HK-2 (cell line): ENCODE data around the gene SGPL1.
"Not testable (repeated sequence)": the region's sequence is repeated elsewhere in the genome, so short reads cannot be mapped to it uniquely, and the experiment has no call there.

Experiments used
- DNase-seq: peaks from one replicate; pipeline ENCODE4 v3.0.0-alpha.2; 2018; ENCODE audit not compliant: unreplicated experiment

The SGPL1 gene

DNA sequence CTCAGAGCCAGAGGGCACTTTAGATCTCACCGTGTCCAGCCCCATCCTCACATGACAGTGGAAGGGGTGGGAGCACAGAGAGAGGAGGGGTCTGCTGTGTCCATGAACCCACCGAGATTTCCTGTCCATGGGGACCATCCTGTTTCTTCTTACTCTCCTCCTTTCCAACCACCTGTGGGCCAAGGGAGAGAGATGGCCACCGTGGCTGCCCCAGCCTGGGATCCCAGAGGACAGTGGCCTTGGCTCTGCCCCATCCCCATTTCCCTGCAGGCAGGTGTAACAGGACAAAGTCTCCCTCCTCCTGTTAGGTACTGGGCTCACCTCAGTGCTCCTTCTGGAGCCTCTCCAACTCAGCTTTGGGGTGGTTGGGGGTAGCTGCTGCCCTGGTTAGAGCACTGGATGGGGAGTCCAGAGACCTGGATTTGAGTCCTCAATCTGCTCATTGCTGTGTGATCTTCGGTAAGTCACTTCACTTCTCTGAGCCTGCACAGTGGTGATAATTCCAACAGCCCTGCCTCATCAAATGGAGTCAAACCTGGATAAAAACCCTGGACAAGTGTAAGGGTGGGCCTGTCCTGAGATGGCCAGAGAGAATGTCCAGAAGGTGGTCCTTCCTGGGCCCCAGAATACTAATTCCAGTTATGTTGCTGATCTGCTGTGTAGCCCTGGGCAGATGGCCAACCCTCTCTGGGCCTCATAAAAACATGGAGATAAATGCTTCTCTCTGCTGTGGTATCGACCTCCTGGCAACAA is 90.5 kb downstream of the SGPL1 start:
- no peak for DNase-seq

DNA sequence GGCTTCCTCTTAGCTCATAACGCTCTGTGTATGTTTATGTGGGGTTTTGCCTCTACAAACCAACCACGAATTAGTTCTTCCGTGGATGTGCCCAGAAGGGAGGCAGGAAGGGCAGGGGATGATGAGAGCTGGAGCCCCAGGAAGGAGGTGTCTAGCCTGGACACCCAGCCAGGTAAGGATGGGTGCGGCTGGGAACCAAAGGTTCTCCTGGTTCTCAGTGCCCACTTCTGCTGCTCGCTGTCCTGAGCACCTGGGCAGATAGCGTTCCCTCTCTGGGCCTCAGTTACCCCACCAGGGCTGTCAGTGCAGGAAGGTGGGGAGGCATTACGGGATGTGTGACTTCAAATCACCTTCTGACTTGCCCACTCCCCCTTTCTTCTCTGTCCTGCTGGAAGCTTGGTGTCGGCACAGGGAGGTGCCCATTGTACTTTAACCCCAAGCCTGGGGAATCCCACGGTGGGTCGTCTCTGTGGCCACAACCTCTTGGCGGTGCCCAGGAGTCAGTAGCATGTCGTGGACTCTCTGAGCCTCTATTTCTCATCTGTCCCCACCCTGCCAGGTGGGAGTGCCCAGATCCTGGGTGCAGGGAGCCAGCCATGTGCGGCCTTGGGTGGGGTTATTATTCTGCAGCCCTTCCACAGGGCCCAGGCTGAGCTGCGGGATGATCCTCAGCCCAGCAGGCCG is 91.3 kb downstream of the SGPL1 start:
- no peak for DNase-seq

DNA sequence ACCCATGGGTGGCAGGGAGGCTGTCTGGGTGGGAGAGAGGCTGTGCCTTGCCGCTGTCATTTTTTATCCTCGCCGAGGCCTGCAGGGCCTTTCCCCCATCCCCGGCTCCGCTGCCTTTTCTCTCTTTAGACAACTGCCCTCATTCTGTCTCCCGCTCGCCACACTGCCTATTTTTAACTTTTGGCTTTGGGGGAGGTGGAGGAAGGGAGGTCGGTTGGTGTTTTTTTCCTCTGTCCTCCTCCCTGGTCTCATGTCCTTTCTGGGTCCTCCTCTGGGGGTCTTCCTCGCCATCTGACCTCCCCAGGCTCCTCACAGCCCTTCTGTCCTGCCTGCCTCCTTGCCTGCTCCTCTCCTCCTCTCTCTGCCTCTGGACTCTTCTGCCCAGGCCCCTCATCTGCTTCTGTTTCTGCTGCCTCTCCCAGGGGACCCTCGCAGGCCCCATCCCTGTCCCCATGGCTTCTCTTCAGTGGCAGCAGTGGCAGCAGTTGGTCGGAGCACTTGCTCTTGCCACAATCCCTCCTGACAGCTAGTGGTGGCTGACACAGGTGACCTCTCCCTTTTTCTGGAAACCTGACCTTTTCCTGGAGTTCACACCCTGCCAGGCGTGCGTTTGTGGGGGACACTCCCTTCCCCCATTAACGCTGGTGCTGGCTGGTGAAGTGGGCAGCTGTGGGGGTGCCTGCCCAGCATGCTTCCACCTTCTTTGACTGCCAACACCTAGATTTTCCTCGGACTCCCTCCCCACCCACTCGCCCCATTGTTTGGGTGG is 92.1 kb downstream of the SGPL1 start:
- no peak for DNase-seq

- no peak for DNase-seq
These were observed 92.9 kb downstream of the SGPL1 start for GRCh38 chr10:70908406-70909296.

DNA sequence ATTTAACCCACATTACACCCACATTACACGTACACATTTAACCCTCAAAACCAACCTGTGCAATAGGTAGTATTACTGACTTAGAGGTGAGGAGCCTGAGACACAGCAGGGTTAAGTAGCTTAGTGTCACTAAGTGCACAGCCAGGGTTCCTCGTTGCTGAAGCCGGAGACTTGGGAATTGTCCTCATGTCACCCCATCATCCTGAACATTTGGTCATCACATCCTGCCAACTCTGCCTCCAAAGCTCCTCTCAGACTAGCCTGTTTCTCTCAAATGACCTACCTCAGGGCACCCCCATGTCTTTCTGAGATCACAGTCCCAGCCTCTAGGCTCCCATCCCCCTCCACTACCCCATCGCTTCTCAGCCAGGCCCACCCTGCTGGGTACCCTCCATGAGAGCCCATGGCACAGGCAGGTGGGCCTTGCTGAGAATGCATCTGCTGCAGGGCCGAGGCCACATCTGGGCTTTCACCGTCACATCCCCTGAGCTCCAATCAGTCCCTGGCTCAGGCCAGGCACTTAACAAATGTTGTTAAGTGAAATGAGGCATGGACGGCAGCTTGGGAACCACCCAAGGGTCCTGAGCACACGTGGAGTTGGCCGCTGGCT is 93.7 kb downstream of the SGPL1 start:
- DNase-seq, result no peak

GRCh38 chr10:70910486-70911341 is 95.0 kb downstream of the SGPL1 start:
- no peak for DNase-seq

DNA sequence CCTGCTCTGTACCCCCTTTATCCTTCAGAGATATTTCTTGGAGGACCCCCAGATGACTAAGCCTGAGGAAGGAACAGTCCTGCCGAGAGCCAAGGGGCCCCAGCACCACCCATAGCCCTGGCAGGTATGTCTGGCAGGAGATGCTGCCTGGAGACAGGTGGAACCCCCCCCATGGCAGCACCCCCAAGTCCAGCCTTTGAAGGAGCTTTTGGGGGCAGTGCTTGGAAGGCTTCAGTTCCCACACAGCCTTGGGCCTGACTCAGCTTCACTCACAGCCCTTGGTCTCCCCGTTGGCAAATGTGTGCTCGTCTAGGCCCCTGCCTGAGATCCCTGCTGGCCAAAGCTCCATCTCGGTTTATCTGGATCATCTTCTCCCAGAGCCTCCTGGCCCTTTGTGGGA is 95.6 kb downstream of the SGPL1 start:
- no peak for DNase-seq

- DNase-seq, result no peak
These were observed 96.8 kb downstream of the SGPL1 start for GRCh38 chr10:70912556-70912955.

DNA sequence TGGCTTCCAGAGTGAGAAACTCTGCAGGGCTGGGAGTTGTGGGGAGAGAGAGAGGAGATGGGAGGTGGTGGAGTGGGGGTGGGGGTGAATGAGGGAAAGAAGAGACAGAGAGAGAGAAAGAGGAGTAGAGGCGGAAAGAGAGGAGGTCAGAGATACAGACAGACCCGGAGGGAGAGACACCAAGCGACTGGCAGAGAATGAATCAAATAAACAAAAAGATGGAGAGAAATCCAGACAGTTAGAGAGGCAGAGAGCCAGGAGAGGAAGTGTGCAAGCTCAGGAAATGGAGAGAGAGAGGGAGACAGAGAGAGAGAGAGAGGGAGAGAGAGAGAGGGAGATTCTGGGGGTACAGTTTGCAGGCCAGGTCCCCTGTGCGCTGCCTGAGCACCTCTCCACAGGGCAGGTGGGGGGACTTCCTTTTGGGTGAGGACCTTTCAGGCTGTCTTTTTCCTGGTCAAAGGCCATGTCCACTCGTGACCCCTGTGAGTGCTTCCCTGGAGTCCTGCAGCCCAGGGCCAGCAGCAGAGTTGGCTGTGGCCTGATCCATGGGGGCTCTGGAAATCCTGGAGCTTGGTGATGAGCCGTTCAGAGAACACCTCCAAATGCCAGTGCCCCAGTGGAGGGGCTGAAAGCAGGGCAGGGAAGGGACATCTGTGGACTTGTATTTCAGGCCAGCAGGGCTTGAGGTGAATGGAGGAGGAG is 97.6 kb downstream of the SGPL1 start:
- no peak for DNase-seq

- no peak for DNase-seq
These were observed 98.1 kb downstream of the SGPL1 start for GRCh38 chr10:70913893-70914240.

GRCh38 chr10:70914316-70914864 is 98.6 kb downstream of the SGPL1 start:
- DNase-seq, result no peak

- DNase-seq, result no peak
These were observed 99.5 kb downstream of the SGPL1 start for GRCh38 chr10:70915206-70915605.

DNA sequence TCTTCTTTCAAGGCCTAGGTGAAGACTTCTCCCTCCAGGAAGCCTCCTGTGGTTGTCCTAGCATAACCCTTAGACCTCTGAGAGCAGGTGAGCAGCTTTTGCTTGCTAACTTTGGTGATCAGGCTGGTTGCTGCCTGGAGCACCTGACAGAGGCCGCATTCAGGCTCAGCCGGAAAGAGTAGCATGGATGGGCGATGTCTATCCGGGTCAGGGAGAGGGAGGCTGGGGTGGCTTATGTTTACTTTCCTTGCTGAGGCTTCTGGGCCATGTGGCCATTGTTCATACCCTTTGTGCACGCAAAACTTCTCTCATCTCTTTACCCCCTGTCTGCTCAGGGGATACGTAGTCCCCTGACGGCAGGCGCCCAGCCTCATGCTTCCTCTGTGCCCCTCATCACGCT is 100.1 kb downstream of the SGPL1 start:
- DNase-seq, result no peak

DNA sequence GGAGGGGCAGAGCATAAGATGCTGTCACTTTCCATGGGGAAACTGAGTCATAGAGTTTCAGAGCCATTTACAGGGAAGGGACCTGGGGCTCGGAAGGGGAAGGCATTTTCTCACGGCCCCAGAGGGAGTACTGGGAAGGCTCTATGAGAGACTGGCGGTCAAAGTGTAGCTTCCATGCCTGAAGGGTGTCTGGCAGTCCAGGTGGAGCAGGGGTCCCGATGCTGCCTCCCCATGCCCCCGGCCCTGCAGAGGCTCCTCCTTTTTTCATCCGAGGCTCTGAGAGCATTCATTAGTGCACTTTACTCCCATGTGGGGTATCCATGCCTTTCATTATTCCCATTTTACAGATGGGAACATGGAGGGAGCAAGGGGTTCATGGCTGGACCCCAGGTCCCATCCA is 100.5 kb downstream of the SGPL1 start:
- DNase-seq, result no peak

- DNase-seq, result no peak
These were observed 101.5 kb downstream of the SGPL1 start for GRCh38 chr10:70917226-70917625.

GRCh38 chr10:70917635-70918034 is 101.9 kb downstream of the SGPL1 start:
- no peak for DNase-seq

DNA sequence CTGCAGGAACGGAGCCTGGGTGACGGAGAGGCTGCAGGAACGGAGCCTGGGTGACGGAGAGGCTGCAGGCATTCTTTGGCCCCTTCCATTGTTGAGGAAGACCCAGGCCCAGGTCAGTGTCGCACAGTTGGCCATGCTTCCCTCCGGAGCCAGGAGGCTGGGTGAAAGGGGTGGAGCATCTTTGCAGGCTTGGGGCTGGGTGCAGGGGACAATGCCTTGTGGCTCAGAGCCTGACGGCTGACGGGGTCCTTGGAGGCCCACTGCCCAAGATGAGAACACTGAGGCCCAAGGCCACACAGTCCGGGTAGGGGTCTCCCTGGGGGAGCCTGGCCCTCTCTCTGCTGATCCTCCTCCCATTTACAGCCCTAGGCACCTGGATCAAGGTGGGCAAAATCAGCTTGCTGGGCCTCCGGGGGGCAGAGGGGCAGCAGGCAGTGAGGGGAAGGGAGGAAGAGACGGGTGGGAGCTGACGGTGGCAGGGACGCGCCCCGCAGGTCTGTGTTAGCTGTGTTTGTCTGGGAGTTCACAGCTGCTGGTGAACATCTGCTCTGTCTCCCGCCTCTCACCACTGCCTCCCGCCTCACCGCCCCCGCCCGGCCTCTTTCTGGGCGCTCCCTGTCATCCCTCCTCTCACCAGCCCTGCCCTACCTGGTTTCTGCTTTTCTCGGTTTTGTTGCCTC is 103.2 kb downstream of the SGPL1 start:
- no peak for DNase-seq

DNA sequence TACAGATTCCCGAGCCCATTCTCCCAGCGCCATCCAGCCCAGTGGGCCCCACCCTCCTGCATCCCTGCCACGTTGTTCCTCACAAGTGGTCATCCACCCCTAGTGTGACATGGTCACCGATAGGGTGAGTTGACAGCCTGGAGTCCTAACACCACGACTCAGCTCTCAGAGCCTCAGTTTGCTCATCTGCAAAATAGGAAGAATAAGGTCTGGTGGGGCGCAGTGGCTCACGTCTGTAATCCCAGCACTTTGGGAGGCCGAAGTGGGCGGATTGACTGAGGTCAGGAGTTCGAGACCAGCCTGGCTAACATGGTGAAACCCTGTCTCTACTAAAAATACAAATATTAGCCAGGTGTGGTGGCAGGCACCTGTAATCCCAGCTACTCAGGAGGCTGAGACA is 104.2 kb downstream of the SGPL1 start:
- not testable (repeated sequence) for DNase-seq

DNA sequence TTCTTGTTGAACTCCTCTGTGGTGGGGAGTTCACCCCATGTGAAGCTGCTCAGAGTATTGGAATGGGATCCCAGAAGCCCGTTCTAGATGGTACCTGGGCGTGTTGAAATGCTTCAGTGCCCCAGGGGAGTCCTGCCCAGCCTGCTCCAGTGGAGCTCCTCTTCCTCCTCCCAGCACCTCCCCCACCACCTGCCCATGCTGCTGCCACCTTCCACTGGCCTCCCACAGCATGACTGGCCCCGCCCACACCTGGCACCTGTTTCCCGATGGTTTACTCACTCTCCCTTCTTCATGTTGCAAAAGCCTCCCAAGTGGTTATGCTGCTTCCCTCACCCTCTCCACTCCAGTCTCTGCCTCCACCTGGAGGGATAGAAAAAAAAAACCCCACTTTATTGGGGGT is 104.8 kb downstream of the SGPL1 start:
- DNase-seq, result no peak
